Spleen (tissue), 11 donors: ENCODE data around the gene B3GALNT2. TPM values are rescaled to one million over a fixed set of nuclear protein-coding genes. Genes with fewer than 3 reads are reported as not detected.
A peak's percentile ranks its signal among the peaks of the same experiment; 100 is the strongest.
"Not testable (repeated sequence)": the region's sequence is repeated elsewhere in the genome, so short reads cannot be mapped to it uniquely, and the experiment has no call there.

Experiments used
- DNase-seq: peaks from one replicate; pipeline ENCODE4 v3.0.0-alpha.2; 2020
- H3K27ac ChIP-seq, 8 donors: fragments of 200-600 bp; sonication (generic) in 7 of 8; 1 replicate in 4 of 8; 2 replicates in 4 of 8; pipeline versions ENCODE4 v1.5.0 to v1.8.0; 2016 to 2021; ENCODE audit warnings: inconsistent platforms in 4 of 8, mild to moderate bottlenecking in 4 of 8, moderate library complexity in 1 of 8
- H3K27me3 ChIP-seq, 7 donors: fragments of 200-600 bp; sonication (generic) in 6 of 7; replicated peaks in 1 of 7; 1 replicate in 4 of 7; 2 replicates in 3 of 7; pipeline versions ENCODE4 v1.5.0 to v1.8.0; 2016 to 2021; ENCODE audit warnings: inconsistent platforms in 3 of 7, mild to moderate bottlenecking in 1 of 7
- H3K36me3 ChIP-seq, 6 donors: fragments of 200-600 bp; sonication (generic) in 5 of 6; 1 replicate in 4 of 6; 2 replicates in 2 of 6; pipeline versions ENCODE4 v1.5.0 to v1.8.0; 2016 to 2021; ENCODE audit warnings: inconsistent platforms in 2 of 6
- H3K4me1 ChIP-seq, 6 donors: fragments of 200-600 bp; sonication (generic) in 5 of 6; 1 replicate in 3 of 6; 2 replicates in 3 of 6; pipeline versions ENCODE4 v1.5.0 to v1.8.0; 2016 to 2021; ENCODE audit warnings: inconsistent platforms in 3 of 6
- H3K4me3 ChIP-seq, 8 donors: fragments of 200-600 bp; sonication (generic) in 7 of 8; 1 replicate in 4 of 8; 2 replicates in 4 of 8; pipeline versions ENCODE4 v1.5.0 to v1.8.0; 2016 to 2021; ENCODE audit warnings: inconsistent platforms in 4 of 8, mild to moderate bottlenecking in 4 of 8, moderate library complexity in 2 of 8
- H3K9me3 ChIP-seq, 8 donors: fragments of 200-600 bp; sonication (generic) in 7 of 8; 1 replicate in 4 of 8; 2 replicates in 4 of 8; pipeline versions ENCODE4 v1.5.0 to v1.8.0; 2016 to 2021; ENCODE audit warnings: inconsistent platforms in 4 of 8
- CTCF ChIP-seq, 11 experiments: fragments of 200-600 bp in 7 of 11; fragments of 450-650 bp in 4 of 11; sonication (generic) in 4 of 11; IDR thresholded peaks in 8 of 11; conservative IDR thresholded peaks in 3 of 11; 1 replicate in 7 of 11; 2 replicates in 4 of 11; pipeline versions ENCODE4 v1.4.0 to v1.8.0; 2016 to 2021; ENCODE audit warnings: antibody characterized with exemption in 11 of 11, inconsistent platforms in 4 of 11, mild to moderate bottlenecking in 1 of 11
- POLR2A ChIP-seq, 3 donors: fragments of 450-650 bp; IDR thresholded peaks; one replicate each; pipeline ENCODE4 v1.5.1; 2017; ENCODE audit warnings: antibody characterized with exemption in 3 of 3, mild to moderate bottlenecking in 1 of 3
- POLR2AphosphoS5 ChIP-seq, 3 donors: sonication (generic); formaldehyde crosslinking; IDR thresholded peaks; one replicate each; pipeline ENCODE4 v1.5.1; 2017; ENCODE audit warnings: antibody characterized with exemption in 3 of 3
- WGBS, 5 donors: extraction: QIAGEN DNeasy Blood & Tissue Kit in 3 of 5; methylation state at CpG; one replicate each; pipeline versions ENCODE4 v1.1.5 to v1.1.7; 2013 to 2018; 5-methylcytosine and 5-hydroxymethylcytosine counted together
- intact Hi-C: fragments of 100-400 bp; cut with DNase I; formaldehyde crosslinking; loops from one replicate; pipeline ENCODE4 v1.15.0; 2023; ENCODE audit warnings: low total_unique reads
- polyA plus RNA-seq, 3 donors: library from polyadenylated mRNA; stranded (reverse); fragments of 200-250 nt; gene quantifications; one replicate each; pipeline ENCODE4 v1.2.1, GENCODE V29; 2013
- total RNA-seq, 7 donors: library from RNA; depleted of rRNA in 3 of 7; stranded (reverse); fragments of >200 nt in 3 of 7; fragmentation: NEBNext Ultra II Directional in 4 of 7; extraction: Animal tissue kit (Norgen Biotek cat#: 25700) in 4 of 7; gene quantifications; one replicate each; pipeline versions ENCODE4 v1.1.0 to v1.2.1, GENCODE V29; 2016 to 2021
- donor health status: healthy with polysubstance abuse.
- donor health status: DM: no; HTN: no; CAD: no; lungs with moderate emphysema.
- donor health status: DM: no; HTN: no; CAD: no.
- donor health status: Bipolar disorder and iron deficiency.
- donor health status: healthy.
- donor health status: DM: no; HTN: no; CAD: no.
- donor health status: DM: yes; HTN: yes; CAD: no.

Gene B3GALNT2
- total and polyA plus RNA-seq, 10 donors: 1.1 to 35.1 (median 11.7) TPM

- peaks cover 0 to 4% (median 0%) of the 10 kb centered on the region in 6 donors for H3K4me1 ChIP-seq
- no peak for TF ChIP-seq POLR2AphosphoS5 (IDR thresholded peaks at IDR 0.05)
- TF ChIP-seq CTCF (IDR thresholded peaks at IDR 0.05 in 8 of 11, conservative IDR thresholded peaks at IDR 0.05 in 3 of 11): no peak
- no peak for TF ChIP-seq POLR2A (IDR thresholded peaks at IDR 0.05)
- DNase-seq: no peak
- no peak overlapping the region for H3K4me3 ChIP-seq
- no peaks in the 10 kb centered on the region for H3K9me3 ChIP-seq
- 82 to 92% (median 86%) methylated on average over 13 of the region's 13 CpGs for WGBS, 5 donors
- intact Hi-C loops: no loop called here
- H3K27me3 ChIP-seq: no peaks in the 10 kb centered on the region
- H3K36me3 ChIP-seq: no peaks in the 10 kb centered on the region
- no peak overlapping the region for H3K27ac ChIP-seq
These were observed 45.3 kb upstream of the B3GALNT2 start for GRCh38 chr1:235549351-235550139.

DNA sequence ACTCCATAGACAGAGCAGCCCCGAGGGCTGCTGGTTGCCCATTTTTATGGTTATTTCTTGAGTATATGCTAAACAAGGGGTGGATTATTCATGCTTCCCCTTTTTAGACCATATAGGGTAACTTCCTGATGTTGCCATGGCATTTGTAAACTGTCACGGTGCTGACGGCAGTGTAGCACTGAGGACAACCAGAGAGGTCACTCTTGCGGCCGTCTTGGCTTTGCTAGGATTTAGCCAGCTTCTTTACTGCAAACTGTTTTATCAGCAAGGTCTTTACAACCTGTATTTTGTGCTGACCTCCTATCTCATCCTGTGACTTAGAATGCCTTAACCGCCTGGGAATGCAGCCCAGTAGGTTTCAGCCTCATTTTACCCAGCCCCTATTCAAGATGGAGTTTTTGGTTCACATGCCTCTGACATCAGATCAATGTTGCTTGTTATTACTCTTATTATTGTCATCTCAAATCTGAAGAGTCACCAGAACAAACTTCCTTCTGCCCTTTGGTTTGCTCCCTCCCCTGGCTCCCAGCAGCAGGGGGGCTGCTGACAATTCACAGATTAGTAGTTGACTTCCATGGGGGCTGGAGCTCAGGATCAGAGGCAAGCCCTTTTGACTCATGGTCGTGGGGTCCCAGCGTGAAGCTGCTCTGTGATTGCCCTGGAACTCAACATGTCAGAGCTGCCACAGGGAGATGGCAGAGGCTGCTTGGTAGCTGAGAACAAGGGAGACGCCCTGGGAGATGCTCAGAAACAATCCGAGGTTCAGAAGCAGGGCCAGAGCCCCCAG lies 42.3 kb upstream of the B3GALNT2 start:
- H3K27me3 ChIP-seq, H3K36me3 ChIP-seq, DNase-seq, intact Hi-C loops, H3K27ac ChIP-seq, H3K9me3 ChIP-seq, H3K4me1 ChIP-seq, H3K4me3 ChIP-seq: not testable (repeated sequence)
- WGBS, 5 donors: 47 to 55% (median 52%) methylated on average over 9 to 10 of the region's 10 CpGs
- peak in 1 of 11 experiments; percentile 11 for TF ChIP-seq CTCF (IDR thresholded peaks at IDR 0.05 in 8 of 11, conservative IDR thresholded peaks at IDR 0.05 in 3 of 11)

GRCh38 chr1:235545292-235545930 lies 41.2 kb upstream of the B3GALNT2 start:
- Histone ChIP-seq H3K27me3 (no peaks in the 10 kb centered on the region), H3K36me3 (no peaks in the 10 kb centered on the region), H3K27ac (no peak overlapping the region), H3K9me3 (no peaks in the 10 kb centered on the region), H3K4me3 (no peak overlapping the region), H3K4me1 (no peaks in the 10 kb centered on the region)
- no peak for DNase-seq
- intact Hi-C loops: no loop called here
- 90 to 95% (median 92%) methylated on average over 8 to 9 of the region's 9 CpGs for WGBS, 5 donors
- no peak for TF ChIP-seq POLR2AphosphoS5 (IDR thresholded peaks at IDR 0.05)
- TF ChIP-seq CTCF (IDR thresholded peaks at IDR 0.05 in 8 of 11, conservative IDR thresholded peaks at IDR 0.05 in 3 of 11): no peak
- no peak for TF ChIP-seq POLR2A (IDR thresholded peaks at IDR 0.05)

DNA sequence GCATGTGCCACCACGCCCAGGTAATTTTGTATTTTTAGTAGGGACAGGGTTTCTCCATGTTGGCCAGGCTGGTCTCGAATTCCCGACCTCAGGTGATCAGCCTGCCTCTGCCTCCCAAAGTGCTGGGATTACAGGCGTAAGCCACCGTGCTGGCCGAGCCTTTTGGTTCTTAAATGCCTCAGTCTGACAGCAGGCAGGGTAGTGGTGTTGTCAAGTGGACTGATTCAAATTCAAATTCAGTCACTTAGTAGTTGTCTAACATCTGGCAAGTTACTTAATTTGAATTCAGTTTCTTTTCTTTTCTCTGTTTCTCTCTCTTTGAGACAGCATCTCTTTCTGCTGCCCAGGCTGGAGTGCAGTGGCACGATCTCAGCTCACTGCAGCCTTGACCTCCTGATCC lies 38.6 kb upstream of the B3GALNT2 start:
- H3K27ac ChIP-seq, H3K4me3 ChIP-seq, DNase-seq, H3K9me3 ChIP-seq, H3K27me3 ChIP-seq, H3K4me1 ChIP-seq, H3K36me3 ChIP-seq, intact Hi-C loops: not testable (repeated sequence)
- WGBS, 5 donors: 71 to 86% (median 81%) methylated on average over 7 of the region's 7 CpGs
